PC-3 (cell line): ENCODE data around the gene DGKB. TPM values are rescaled to one million over a fixed set of nuclear protein-coding genes. Genes with fewer than 3 reads are reported as not detected.

Experiments
- ATAC-seq: fragments of 200-7000 bp; cut with Tn5 transposase; 2 replicates; pipeline ENCODE4 v1.9.1; 2020; ENCODE audit warnings: mild to moderate bottlenecking, moderate library complexity
- BruUV-seq: library from RNA; stranded (reverse); fragments of 400-500 nt; replicated peaks from 2 replicates; lab custom pipeline; 2021; lab: Mats Ljungman, UMichigan
- CTCF ChIA-PET: fragments of 300-600 bp; sonication (Branson Sonifier 250); formaldehyde crosslinking; loops from one replicate; lab custom pipeline; 2022; ENCODE audit warnings: antibody characterized with exemption; lab: Charles Lee
- POLR2A ChIA-PET: fragments of 300-600 bp; sonication (Branson Sonifier 250); formaldehyde crosslinking; loops from one replicate; lab custom pipeline; 2022; ENCODE audit warnings: antibody characterized with exemption; ENCODE audit not compliant: unreplicated experiment; lab: Charles Lee
- DNase-seq: peaks from one replicate; pipeline ENCODE4 v3.0.0-alpha.2; 2015
- H2AFZ ChIP-seq: fragments of 300-600 bp; sonication (generic); 2 replicates; pipeline ENCODE4 v1.6.0; 2016; ENCODE audit warnings: antibody characterized with exemption, low read length
- H3F3A ChIP-seq: fragments of 300-600 bp; sonication (generic); one replicate; pipeline ENCODE4 v1.6.0; 2017; ENCODE audit warnings: antibody characterized with exemption, low read length, control low read depth, mild to moderate bottlenecking; ENCODE audit not compliant: unreplicated experiment
- H3K27ac ChIP-seq: fragments of 300-600 bp; sonication (generic); 2 replicates; pipeline ENCODE4 v1.5.1; 2016; ENCODE audit warnings: mild to moderate bottlenecking, low read length
- H3K27me3 ChIP-seq: fragments of 300-600 bp; sonication (generic); 2 replicates; pipeline ENCODE4 v1.6.1; 2016; ENCODE audit warnings: low read length, mixed read lengths
- H3K36me3 ChIP-seq: fragments of 300-600 bp; sonication (generic); 2 replicates; pipeline ENCODE4 v1.6.1; 2016; ENCODE audit warnings: low read depth, mixed run types, low read length, mixed read lengths
- H3K4me1 ChIP-seq: fragments of 300-600 bp; sonication (generic); 2 replicates; pipeline ENCODE4 v1.5.1; 2016; ENCODE audit warnings: low read length; ENCODE audit not compliant: insufficient read depth
- H3K4me2 ChIP-seq: fragments of 300-600 bp; sonication (generic); 2 replicates; pipeline ENCODE4 v1.6.0; 2016; ENCODE audit warnings: low read length
- H3K4me3 ChIP-seq: fragments of 300-600 bp; sonication (generic); 2 replicates; pipeline ENCODE4 v1.5.1; 2016; ENCODE audit warnings: mild to moderate bottlenecking, low read length, mixed read lengths
- H3K79me2 ChIP-seq: fragments of 300-600 bp; sonication (generic); 2 replicates; pipeline ENCODE4 v1.6.1; 2017; ENCODE audit warnings: low read length, mixed read lengths
- H3K9ac ChIP-seq: fragments of 300-600 bp; sonication (generic); 2 replicates; pipeline ENCODE4 v1.6.0; 2016; ENCODE audit warnings: mild to moderate bottlenecking, low read length
- H3K9me2 ChIP-seq: fragments of 300-600 bp; sonication (generic); replicated peaks from 2 replicates; pipeline ENCODE4 v1.6.1; 2016; ENCODE audit warnings: mixed run types, low read length, mixed read lengths
- H3K9me3 ChIP-seq: fragments of 300-600 bp; sonication (generic); 2 replicates; pipeline ENCODE4 v1.6.1; 2016; ENCODE audit warnings: low read length, mixed read lengths
- H4K20me1 ChIP-seq: fragments of 300-600 bp; sonication (generic); 2 replicates; pipeline ENCODE4 v1.6.1; 2016; ENCODE audit warnings: low read length, mixed read lengths
- CTCF ChIP-seq: fragments of 300-600 bp; sonication (generic); conservative IDR thresholded peaks from 2 replicates; pipeline ENCODE4 v1.5.1; 2017; ENCODE audit warnings: antibody characterized with exemption, low read depth, mild to moderate bottlenecking, low read length
- EZH2 ChIP-seq: fragments of 300-600 bp; sonication (generic); IDR thresholded peaks from one replicate; pipeline ENCODE4 v1.6.1; 2017; ENCODE audit warnings: antibody characterized with exemption, mild to moderate bottlenecking, low read length; ENCODE audit not compliant: unreplicated experiment
- EZH2phosphoT487 ChIP-seq: fragments of 300-600 bp; sonication (generic); IDR thresholded peaks from 2 replicates; pipeline ENCODE4 v1.6.1; 2018; ENCODE audit warnings: mild to moderate bottlenecking, antibody characterized with exemption, low read length, borderline replicate concordance
- intact Hi-C: fragments of 100-400 bp; cut with micrococcal nuclease; formaldehyde crosslinking; loops from 2 replicates; pipeline ENCODE4 v1.9.0; 2023
- total RNA-seq: library from RNA; depleted of rRNA; stranded (reverse); fragments of >200 nt; gene quantifications from 2 replicates; pipeline ENCODE4 v1.2.3, GENCODE V29; 2014

DGKB gene
- total RNA-seq, 1 experiment from 2014 or later, result 0.15 TPM

DNA sequence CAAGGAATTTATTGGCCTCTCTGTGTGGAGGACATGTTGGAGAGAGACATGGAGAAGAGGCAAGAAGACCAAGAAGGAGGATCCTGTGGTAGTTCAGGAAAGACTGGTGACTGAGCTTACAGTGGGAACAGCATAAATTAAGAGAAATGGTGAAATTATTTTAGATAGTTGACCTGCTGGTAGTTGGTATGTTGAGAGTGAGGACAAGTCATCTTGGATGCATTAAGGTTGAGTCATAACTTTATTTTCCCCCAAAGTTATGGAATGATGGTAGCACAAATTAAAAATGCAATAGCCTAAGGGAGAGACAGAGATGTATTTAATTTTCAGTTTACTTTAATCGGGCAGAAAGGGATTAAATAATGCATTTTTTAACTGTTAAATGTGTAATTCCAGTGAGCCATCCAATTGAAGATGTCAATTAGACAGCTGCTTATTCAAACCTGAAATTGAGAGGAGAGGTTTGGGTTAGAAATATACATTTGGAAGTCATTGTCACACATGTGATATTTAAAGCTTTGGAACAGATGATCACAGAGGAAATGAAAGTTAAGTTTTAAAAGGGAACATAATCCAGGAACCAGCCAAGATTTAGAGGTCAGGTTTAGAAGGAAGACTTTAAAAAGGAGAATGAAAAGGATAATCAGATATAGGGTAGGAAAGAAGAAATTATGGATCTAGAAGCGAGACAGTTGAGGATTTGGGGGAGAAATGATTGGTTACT is 80.6 kb downstream of the DGKB start:
- ATAC-seq (peak; percentile 83), DNase-seq (peak; percentile 65)
- no TSS peak for BruUV-seq
- Histone ChIP-seq H3K9me2 (no peaks in the 10 kb centered on the region), H2AFZ (peak overlapping the region; percentile 22), H3F3A (no peaks in the 10 kb centered on the region), H3K4me2 (peak overlapping the region; percentile 56), H3K9ac (no peak overlapping the region), H4K20me1 (no peaks in the 10 kb centered on the region), H3K27me3 (no peaks in the 10 kb centered on the region), H3K27ac (0 out of 2 replicates have a peak overlapping the region, but pooled peaks have one; percentile 7), H3K4me1 (peaks cover 13% of the 10 kb centered on the region), H3K9me3 (no peaks in the 10 kb centered on the region), H3K79me2 (no peaks in the 10 kb centered on the region), H3K36me3 (no peaks in the 10 kb centered on the region), H3K4me3 (no peak overlapping the region)
- TF ChIP-seq EZH2 (no peak), CTCF (no peak), EZH2phosphoT487 (no peak)
- CTCF ChIA-PET, result no interaction called here
- intact Hi-C loops, result no loop called here
- POLR2A ChIA-PET, result interaction anchor here (0.7 kb wide), 1 partner anchor 27 kb away, joined by 3 read pairs; no protein-coding TSS in a partner anchor

- H2AFZ ChIP-seq, result no peak overlapping the region
- no peaks in the 10 kb centered on the region for H3K9me3 ChIP-seq
- no peak overlapping the region for H3K4me2 ChIP-seq
- no peak overlapping the region for H3K27ac ChIP-seq
- ATAC-seq (peak; percentile 24; the same call in 1 of the 2 replicates), DNase-seq (no peak)
- no peak overlapping the region for H3K4me3 ChIP-seq
- H3K36me3 ChIP-seq, result no peaks in the 10 kb centered on the region
- H3K9ac ChIP-seq, result no peak overlapping the region
- CTCF ChIA-PET, result no interaction called here
- no peaks in the 10 kb centered on the region for H3F3A ChIP-seq
- peaks cover 13% of the 10 kb centered on the region for H3K4me1 ChIP-seq
- TF ChIP-seq EZH2 (no peak), EZH2phosphoT487 (no peak), CTCF (no peak)
- H4K20me1 ChIP-seq, result no peaks in the 10 kb centered on the region
- intact Hi-C loops, result no loop called here
- H3K79me2 ChIP-seq, result no peaks in the 10 kb centered on the region
- H3K27me3 ChIP-seq, result no peaks in the 10 kb centered on the region
- no TSS peak for BruUV-seq
- POLR2A ChIA-PET, result no interaction called here
- no peaks in the 10 kb centered on the region for H3K9me2 ChIP-seq
These were observed 83.7 kb downstream of the DGKB start for GRCh38 chr7:14818871-14819270.

DNA sequence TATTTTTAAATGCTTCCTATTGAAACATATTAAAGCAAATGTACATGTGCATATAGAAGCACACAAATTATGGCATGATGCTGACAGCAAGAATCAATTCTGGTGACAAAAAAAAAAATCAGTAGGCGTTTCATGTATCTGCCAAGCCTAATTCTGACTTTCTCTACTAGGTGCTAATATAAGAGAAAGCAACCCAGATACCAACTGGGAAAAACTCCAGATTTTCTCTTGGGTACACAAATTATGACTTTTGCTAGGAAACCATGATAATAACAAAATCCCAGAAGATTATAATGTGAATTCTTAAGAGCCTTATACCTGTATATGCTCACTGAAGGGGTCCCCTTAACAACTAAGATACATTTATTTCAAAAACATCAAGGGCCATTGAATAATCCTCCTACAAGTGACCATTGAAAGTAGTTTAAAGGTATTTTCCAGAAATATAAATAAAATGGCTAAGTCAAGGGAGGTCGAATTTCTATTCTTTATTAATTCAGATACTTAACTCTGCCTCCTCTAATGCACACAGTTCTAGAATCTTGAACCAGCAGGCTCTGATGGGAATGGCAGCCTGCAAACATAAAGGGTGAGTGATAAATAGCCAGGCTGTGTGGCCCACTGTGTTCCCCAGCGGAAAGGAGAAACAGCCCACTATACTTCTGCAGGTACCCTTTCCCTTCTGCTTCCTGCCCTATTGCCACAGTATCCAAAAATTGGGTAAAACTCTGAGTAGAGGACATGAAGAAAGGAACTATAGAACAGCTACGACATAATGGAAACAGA is 84.5 kb downstream of the DGKB start:
- intact Hi-C loops, result no loop called here
- Histone ChIP-seq H3K36me3 (no peaks in the 10 kb centered on the region), H3K4me3 (no peak overlapping the region), H4K20me1 (no peaks in the 10 kb centered on the region), H3K4me1 (peaks cover 13% of the 10 kb centered on the region), H3K79me2 (no peaks in the 10 kb centered on the region), H3K9me3 (no peaks in the 10 kb centered on the region), H3K4me2 (no peak overlapping the region), H3K27me3 (no peaks in the 10 kb centered on the region), H3F3A (no peaks in the 10 kb centered on the region), H2AFZ (no peak overlapping the region), H3K9me2 (no peaks in the 10 kb centered on the region), H3K9ac (no peak overlapping the region), H3K27ac (no peak overlapping the region)
- ATAC-seq (no peak), DNase-seq (no peak)
- TF ChIP-seq EZH2 (no peak), EZH2phosphoT487 (no peak), CTCF (no peak)
- no TSS peak for BruUV-seq
- POLR2A ChIA-PET, result no interaction called here
- CTCF ChIA-PET, result no interaction called here
